Kasumi-1 (cell line): ENCODE measurements around the gene KCTD20.
A peak's percentile ranks its signal among the peaks of the same experiment; 100 is the strongest.
"Not testable (repeated sequence)": the region's sequence is repeated elsewhere in the genome, so short reads cannot be mapped to it uniquely, and the experiment has no call there.

Experiments
- DNase-seq, 2 experiments: peaks; one replicate each; lab custom pipeline; 2025; lab: John Stamatoyannopoulos, UW

KCTD20 gene

GRCh38 chr6:36444470-36444869, 1.7 kb downstream of the KCTD20 start:
- DNase-seq, result no peak

GRCh38 chr6:36445621-36446020, 2.8 kb downstream of the KCTD20 start:
- no peak for DNase-seq

GRCh38 chr6:36449173-36449572, 6.4 kb downstream of the KCTD20 start:
- not testable (repeated sequence) for DNase-seq

- not testable (repeated sequence) for DNase-seq
Measured at GRCh38 chr6:36452897-36453296, 10.1 kb downstream of the KCTD20 start.

- no peak for DNase-seq
Measured at GRCh38 chr6:36455486-36456027, 12.8 kb downstream of the KCTD20 start.

GRCh38 chr6:36459501-36459900, 16.7 kb downstream of the KCTD20 start:
- DNase-seq, result no peak

GRCh38 chr6:36460916-36461315, 18.1 kb downstream of the KCTD20 start:
- no peak for DNase-seq

GRCh38 chr6:36461646-36462045, 18.8 kb downstream of the KCTD20 start:
- DNase-seq, result no peak

- DNase-seq, result no peak
Measured at GRCh38 chr6:36463676-36464075, 20.9 kb downstream of the KCTD20 start.

GRCh38 chr6:36464233-36464632, 21.4 kb downstream of the KCTD20 start:
- no peak for DNase-seq

- DNase-seq, result no peak
Measured at GRCh38 chr6:36467625-36468024, 24.8 kb downstream of the KCTD20 start.

GRCh38 chr6:36469148-36469661, 26.4 kb downstream of the KCTD20 start:
- no peak for DNase-seq

- DNase-seq, result no peak
Measured at GRCh38 chr6:36469946-36470345, 27.1 kb downstream of the KCTD20 start.

- DNase-seq, result peak; percentile 74 to 86
Measured at GRCh38 chr6:36478051-36478526, 35.3 kb downstream of the KCTD20 start.

GRCh38 chr6:36479256-36479655, 36.5 kb downstream of the KCTD20 start:
- no peak for DNase-seq

GRCh38 chr6:36483326-36483725, 40.5 kb downstream of the KCTD20 start:
- not testable (repeated sequence) for DNase-seq

GRCh38 chr6:36484736-36485135, 41.9 kb downstream of the KCTD20 start:
- peak in 1 of 2 experiments; percentile 18 for DNase-seq

GRCh38 chr6:36487698-36488097, 44.9 kb downstream of the KCTD20 start:
- DNase-seq, result no peak

- DNase-seq, result no peak
Measured at GRCh38 chr6:36488221-36488620, 45.4 kb downstream of the KCTD20 start.

- DNase-seq, result no peak
Measured at GRCh38 chr6:36489426-36489825, 46.6 kb downstream of the KCTD20 start.

- no peak for DNase-seq
Measured at GRCh38 chr6:36491378-36491965, 48.7 kb downstream of the KCTD20 start.

- no peak for DNase-seq
Measured at GRCh38 chr6:36492092-36492491, 49.3 kb downstream of the KCTD20 start.

GRCh38 chr6:36492621-36493020, 49.8 kb downstream of the KCTD20 start:
- DNase-seq, result no peak

GRCh38 chr6:36493319-36493718, 50.5 kb downstream of the KCTD20 start:
- DNase-seq, result no peak
